Renal cortical epithelial cell (primary cell): Measurements from ENCODE around the gene CD86. TPM values are rescaled to one million over a fixed set of nuclear protein-coding genes. Genes with fewer than 3 reads are reported as not detected.
"Not testable (repeated sequence)": the region's sequence is repeated elsewhere in the genome, so short reads cannot be mapped to it uniquely, and the experiment has no call there.

ENCODE experiments used
- DNase-seq: peaks from one replicate; pipeline ENCODE4 v3.0.0-alpha.2; 2011; ENCODE audit warnings: low read depth
- total RNA-seq: library from RNA; depleted of rRNA; stranded (reverse); fragments of >200 nt; gene quantifications from 2 replicates; pipeline ENCODE4 v1.2.3, GENCODE V29; 2014

Gene CD86
- total RNA-seq, 1 donor from 2014 or later: not detected

GRCh38 chr3:122151480-122151879 is 96.3 kb downstream of the CD86 start:
- no peak for DNase-seq

GRCh38 chr3:122164983-122165382 is 109.8 kb downstream of the CD86 start:
- not testable (repeated sequence) for DNase-seq

GRCh38 chr3:122167630-122168029 is 112.5 kb downstream of the CD86 start:
- no peak for DNase-seq

DNA sequence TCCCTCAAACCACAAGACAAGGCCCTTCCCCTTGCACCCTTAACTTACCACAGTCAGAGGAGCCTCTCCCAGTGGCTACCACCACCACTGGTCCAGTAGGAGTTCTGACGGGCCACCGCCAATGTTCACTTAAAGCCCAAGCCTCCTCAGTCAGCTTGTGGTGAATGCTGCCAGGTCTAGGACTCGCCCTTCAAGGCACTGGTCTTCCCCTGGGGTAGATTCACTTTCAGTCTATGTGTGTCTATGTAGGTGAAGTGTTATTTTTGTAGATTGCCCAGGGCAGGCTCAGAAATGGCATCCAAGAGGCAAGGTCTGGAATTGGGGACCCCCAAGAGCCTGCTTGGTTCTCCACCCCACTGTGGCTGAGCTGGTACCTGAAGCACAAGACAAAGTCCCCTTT is 112.9 kb downstream of the CD86 start:
- no peak for DNase-seq

- DNase-seq: no peak
Observed at GRCh38 chr3:122169911-122170310, 114.7 kb downstream of the CD86 start.

Other genes starting within 250 kb of the CD86 start
- 13.5 and 17.7 TPM in 2 replicates for gene IQCB1, start 220.3 kb upstream of the CD86 start, total RNA-seq
- 3.0 and 4.0 TPM in 2 replicates for gene EAF2, start 220.2 kb upstream of the CD86 start, total RNA-seq
- 1.9 and 4.7 TPM in 2 replicates for gene SLC15A2, start 161.0 kb upstream of the CD86 start, total RNA-seq
- gene ILDR1, start 33.1 kb upstream of the CD86 start, total RNA-seq: 2.7 and 2.8 TPM in 2 replicates
- gene CASR, start 128.3 kb downstream of the CD86 start, total RNA-seq: 3.2 TPM in 1 of 2 replicates, not detected in the other